ENCODE data around the gene PDE6B.

Gene PDE6B

GRCh38 chr4:675036-675882, 49.9 kb downstream of the PDE6B start:
- DNase-seq, result no peak

GRCh38 chr4:675980-676870, 50.9 kb downstream of the PDE6B start:
- DNase-seq, result no peak

- no peak for DNase-seq
Measured at GRCh38 chr4:676871-677235, 51.5 kb downstream of the PDE6B start.

GRCh38 chr4:677431-678293, 52.3 kb downstream of the PDE6B start:
- no peak for DNase-seq

GRCh38 chr4:678331-679103, 53.1 kb downstream of the PDE6B start:
- no peak for DNase-seq

- no peak for DNase-seq
Measured at GRCh38 chr4:679104-679481, 53.7 kb downstream of the PDE6B start.

- DNase-seq, result no peak
Measured at GRCh38 chr4:679629-680028, 54.3 kb downstream of the PDE6B start.

- no peak for DNase-seq
Measured at GRCh38 chr4:680091-680490, 54.7 kb downstream of the PDE6B start.

GRCh38 chr4:680551-680927, 55.2 kb downstream of the PDE6B start:
- DNase-seq, result no peak

- no peak for DNase-seq
Measured at GRCh38 chr4:680928-681645, 55.7 kb downstream of the PDE6B start.

GRCh38 chr4:681736-682451, 56.5 kb downstream of the PDE6B start:
- no peak for DNase-seq

- DNase-seq, result no peak
Measured at GRCh38 chr4:682490-683172, 57.3 kb downstream of the PDE6B start.

GRCh38 chr4:683247-683897, 58.0 kb downstream of the PDE6B start:
- no peak for DNase-seq

- no peak for DNase-seq
Measured at GRCh38 chr4:683982-684622, 58.7 kb downstream of the PDE6B start.

GRCh38 chr4:684623-685327, 59.4 kb downstream of the PDE6B start:
- no peak for DNase-seq

GRCh38 chr4:685679-686412, 60.5 kb downstream of the PDE6B start:
- no peak for DNase-seq

- DNase-seq, result no peak
Measured at GRCh38 chr4:686413-687040, 61.2 kb downstream of the PDE6B start.
